HG03196 (cell line): ENCODE data around the gene ZNF552.
"Not testable (repeated sequence)": the region's sequence is repeated elsewhere in the genome, so short reads cannot be mapped to it uniquely, and the experiment has no call there.

ENCODE experiments used
- ATAC-seq: cut with Tn5 transposase; IDR thresholded peaks from one replicate; pipeline ENCODE4 v1.9.1; 2021; ENCODE audit not compliant: unreplicated experiment

Gene ZNF552

DNA sequence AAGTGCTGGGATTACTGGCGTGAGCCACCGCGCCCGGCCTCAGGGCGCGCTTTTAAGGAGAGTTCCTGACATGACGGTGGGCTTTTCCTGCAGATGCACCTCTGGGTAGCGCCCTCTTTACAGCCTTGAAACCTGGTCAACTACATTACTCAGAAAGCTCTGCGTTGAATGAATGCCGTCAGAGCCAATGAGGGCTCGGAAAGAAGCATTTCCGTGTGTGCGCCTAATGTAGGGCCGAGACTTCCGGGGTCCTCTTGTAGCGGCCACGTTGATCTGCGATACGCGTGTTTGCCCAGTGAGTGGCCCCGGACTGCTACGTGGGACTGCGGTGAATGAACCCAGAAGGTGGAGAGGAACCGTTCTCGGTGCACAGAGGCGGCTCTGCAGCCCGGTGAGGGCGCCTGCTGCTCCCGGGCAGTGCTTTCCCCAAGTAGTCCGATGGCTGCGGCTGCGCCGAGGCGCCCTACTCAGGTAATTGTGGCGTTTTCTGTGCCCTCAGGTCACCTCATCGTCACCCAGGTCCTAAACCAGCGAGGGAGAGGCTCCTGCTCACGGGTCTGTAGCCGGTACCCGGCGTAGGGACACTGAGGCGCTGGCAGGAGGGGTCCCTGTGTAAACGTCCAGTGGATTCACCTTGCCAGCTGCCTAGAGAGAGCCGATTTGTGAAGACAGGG lies 4.9 kb upstream of the ZNF552 start:
- peak; percentile 82 for ATAC-seq

DNA sequence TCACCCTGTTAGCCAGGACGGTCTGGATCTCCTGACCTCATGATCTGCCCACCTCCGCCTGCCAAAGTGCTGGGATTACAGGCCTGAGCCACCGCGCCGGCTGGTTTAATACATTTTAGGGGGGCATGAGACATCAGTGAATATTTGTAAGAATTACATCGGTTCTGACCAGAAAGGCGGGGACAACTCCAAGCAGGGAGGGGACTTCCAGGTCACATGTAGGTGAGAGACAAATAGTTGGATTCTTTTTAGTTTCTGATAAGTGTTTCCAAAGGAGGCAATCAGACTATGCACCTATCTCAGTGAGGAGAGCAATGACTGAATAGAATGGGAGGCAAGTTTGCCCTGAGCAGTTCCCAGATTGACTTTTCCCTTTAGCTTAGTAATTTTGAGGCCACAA lies 3.7 kb upstream of the ZNF552 start:
- no peak for ATAC-seq

DNA sequence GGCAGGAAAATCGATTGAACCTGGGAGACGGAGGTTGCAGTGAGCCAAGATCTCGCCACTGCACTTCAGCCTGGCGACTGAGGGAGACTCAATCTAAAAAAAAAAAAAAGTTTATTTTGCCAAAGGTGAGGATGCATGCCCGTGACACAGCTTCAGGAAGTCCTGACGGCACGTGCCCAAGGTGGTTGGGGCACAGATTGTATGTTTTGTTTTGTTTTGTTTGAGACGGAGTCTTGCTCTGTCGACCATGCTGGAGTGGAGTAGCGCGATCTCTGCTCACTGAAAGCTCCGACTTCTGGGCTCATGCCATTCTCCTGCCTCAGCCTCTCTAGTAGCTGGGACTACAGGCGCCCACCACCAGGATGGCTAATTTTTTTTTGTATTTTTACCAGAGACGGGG lies 3.3 kb upstream of the ZNF552 start:
- no peak for ATAC-seq

DNA sequence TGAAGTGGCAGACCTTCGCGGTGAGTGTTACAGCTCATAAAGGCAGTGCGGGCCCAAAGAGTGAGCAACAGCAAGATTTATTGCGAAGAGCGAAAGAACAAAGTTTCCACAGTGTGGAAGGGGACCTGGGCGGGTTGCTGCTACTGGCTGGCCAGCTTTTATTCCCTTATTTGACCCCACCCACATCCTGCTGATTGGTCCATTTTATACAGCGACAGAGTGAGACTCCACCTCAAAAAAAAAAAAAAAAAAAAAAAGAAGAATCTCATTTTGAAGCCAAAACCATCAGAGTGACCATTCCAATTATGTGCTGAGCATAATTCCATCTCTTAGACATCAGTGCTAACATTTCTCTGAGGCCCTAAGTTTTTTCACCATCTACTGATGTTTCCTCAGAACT lies 1.9 kb upstream of the ZNF552 start:
- ATAC-seq = no peak

DNA sequence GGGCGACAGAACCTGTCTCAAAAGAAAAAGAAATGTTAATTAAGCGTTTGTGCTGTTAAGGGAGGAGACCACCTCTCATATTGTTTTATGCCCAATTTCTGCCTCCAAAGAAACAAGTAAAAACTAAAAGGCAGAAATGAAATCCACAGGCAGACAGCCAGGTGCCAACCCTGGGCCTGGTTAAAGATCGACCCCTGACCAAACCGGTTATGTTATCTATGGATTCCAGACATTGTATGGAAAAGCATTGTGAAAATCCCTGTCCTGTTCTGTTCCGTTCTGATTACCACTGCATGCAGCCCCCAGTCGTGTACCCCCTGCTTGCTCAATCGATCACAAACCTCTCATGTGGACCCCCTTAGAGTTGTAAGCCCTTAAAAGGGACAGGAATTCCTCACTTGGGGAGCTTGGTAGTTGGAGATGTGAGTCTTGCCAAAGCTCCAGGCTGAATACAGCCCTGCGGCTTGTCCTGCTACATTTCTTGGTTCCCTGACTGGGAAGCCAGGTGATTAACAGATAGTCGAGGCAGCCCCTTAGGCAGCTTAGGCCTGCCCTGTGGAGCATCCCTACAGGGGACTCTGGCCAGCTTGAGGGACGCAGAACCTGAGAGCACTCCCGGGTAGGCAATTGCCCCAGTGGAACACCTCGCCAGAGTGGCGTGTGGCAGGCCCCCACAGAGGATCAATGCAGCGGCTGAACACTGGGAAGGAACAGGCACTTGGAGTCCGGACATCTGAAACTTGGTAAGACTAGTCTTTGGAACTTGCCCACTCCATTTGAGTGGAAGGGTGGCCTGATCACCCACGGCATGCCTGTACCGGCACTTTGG lies 748 bp upstream of the ZNF552 start:
- no peak for ATAC-seq

DNA sequence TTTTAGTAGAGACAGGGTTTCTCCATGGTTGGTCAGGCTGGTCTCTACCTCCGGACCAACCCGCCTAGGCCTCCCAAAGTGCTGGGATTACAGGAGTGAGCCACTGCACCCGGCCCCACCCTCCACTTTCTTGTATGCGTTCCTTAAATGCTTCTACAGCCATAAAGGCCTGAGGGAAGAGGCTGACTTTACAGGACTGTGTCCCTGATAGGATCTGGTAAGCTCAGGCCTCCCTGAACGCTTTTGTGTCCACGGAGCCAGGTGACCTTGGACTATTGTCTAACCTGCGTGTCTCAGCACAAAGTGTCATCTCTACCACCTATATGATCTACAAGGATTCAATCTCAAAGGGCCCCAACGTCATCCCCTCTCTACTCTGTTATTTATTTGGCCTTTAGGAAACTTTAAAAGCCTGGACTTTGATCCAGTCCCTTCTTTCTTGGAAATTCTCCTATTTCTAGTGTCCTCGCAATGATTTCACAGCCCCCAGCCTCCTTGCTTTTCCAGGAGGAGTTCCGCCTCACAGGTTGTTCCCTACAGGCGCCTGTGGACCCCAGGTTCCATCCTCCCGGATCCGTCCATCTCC lies 701 bp downstream of the ZNF552 start:
- no peak for ATAC-seq

DNA sequence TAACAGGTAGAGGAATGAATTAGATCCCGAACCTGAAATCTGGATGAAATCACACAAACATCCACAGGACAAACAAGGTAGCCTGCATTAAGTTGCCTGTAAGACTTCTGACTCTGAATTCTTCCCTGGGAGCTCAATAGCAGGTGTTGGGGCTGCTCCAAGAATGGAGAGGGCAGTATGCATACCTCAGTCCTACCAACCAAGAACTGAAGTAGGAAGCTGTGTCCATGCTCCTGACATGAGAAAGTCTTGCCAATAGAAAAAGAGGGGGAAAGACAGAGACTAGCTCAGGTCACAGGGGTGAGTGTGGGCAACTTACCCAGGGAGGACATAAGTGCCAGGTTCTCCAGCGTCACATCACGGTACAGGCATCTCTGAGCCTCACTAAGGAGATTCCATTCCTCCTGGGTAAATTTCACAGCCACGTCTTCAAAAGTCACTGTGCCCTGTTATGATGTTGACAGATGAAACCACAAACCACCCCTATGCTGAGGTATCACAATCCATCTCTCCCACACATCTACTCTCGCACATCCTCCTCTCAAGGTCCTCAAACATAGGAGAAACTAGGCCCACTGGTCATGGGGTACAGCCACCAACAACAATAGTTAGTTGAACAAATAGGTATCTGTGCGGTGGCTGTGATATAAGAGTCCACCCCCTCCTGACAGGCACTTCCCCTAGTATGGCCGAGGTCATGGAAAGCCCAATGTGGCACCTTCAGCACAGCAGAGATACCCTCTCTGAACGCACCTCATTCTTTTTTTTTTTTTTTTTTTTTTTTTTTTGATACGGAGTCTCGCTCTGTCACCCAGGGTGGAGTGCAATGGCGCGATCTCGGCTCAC lies 1.5 kb downstream of the ZNF552 start:
- ATAC-seq = not testable (repeated sequence)

DNA sequence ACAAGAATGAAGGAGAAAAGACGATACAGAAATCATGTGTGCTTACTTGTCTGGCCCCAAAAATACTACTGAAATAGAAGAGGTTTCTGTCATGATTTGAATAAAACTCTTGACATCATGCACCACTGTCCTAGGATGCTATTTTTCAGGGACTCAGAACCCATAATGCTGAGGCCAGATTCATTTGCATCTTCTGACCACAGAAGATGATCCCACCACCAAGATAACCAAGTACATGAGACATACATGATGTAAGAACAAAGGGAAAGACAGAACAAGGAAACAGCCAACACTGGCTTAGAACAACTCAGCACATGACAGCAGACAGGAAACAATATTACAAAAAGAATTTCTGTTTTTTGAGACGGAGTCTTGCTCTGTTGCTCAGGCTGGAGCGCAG lies 2.5 kb downstream of the ZNF552 start:
- no peak for ATAC-seq

DNA sequence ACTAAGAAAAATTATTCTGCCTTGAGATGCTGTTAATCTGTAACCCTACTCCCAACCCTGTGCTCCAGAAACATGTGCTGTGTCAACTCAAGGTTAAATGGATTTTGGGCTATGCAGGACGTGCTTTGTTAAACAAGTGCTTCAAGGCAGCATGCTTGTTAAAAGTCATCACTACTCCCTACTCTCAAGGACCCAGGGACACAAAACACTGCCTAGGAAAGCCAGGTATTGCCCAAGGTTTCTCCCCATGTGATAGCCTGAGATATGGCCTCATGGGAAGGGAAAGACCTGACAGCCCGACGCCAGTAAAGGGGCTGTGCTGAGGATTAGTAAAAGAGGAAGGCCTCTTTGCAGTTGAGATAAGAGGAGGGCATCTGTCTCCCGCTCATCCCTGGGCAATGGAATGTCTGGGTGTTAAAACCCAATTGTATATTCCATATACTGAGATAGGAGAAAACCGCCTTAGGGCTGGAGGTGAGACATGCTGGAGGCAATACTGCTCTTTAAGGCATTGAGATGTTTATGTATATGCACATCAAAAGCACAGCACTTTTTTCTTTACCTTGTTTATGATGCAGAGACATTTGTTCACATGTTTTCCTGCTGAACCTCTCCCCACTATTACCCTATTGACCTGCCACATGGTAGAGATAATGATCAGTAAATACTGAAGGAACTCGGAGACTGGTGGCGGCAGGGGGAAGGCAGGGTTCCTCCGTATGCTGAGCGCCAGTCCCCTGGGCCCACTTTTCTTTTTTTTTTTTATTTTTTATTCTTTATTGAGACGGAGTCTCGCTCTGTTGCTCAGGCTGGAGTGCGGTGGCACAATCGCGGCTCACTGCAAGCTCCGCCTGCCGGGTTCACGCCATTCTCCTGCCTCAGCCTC lies 4.1 kb downstream of the ZNF552 start:
- not testable (repeated sequence) for ATAC-seq

DNA sequence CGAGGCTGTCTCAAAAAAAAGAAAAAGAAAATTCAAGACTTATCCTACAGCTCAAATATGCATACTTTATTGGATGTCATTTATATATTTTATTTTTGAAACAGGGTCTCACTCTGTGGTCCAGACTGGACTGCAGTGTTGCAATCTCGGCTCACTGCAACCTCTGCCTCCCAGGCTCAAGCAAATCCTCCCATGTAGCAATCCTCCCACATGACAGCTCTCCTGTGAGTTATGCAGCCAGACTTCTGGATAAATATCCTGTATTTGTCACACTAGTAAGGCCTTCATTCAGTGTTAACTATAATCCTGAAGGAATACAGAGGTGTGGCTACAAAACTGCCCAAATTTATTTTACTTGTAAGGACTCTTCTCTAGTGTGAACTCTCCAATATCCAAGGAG lies 7.2 kb downstream of the ZNF552 start:
- ATAC-seq = no peak

DNA sequence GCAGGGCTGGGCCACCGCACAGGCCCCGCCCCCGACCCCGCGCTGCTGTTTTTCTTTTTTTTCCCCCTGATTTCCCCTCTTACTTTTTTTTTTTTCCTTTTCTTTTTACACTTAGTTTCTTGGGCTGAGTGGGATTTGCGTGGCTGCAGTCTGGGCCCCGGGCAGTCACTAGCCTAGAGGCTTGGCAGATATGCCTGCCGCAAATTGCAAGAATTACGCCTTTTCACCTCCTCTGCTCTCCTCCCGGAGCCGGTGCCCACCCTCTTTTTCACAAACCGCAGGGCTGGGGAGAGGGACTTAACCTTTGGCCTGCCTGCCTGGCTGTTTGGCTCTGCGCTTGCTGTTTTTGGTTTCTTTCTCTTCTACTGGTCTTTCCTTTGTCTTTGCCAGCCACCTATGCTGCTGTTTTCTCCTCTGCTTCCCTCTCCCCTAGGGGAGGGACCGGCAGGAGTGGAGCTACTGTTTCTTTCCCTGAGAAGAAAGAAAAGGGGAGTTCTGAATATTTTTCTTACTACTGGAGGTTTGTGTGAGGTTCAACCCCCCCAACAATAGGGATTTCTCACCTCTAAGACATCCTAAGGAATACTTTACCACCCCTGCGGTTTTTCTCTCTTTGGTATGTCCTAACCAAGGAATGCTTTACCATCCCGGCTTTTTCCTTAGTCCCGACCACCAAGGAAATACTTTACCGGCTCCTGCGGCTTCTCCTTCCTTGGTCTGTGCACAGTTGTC lies 11.0 kb downstream of the ZNF552 start:
- ATAC-seq = no peak

DNA sequence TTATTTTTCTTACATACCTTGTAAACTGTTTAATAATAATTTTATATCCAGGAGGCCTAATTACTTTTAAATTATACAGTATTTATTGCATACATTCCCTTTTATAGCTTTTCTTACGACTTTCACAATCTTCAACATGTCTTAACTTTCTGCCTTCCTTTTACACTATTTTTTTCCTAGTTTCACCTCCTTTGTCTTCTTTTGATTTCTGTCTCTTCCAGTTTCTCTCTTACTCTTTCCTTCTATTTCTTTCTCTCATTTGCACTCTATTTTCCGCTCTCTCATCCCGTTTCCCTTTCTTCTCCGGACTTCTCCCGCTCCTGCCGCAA lies 11.5 kb downstream of the ZNF552 start:
- ATAC-seq = no peak

DNA sequence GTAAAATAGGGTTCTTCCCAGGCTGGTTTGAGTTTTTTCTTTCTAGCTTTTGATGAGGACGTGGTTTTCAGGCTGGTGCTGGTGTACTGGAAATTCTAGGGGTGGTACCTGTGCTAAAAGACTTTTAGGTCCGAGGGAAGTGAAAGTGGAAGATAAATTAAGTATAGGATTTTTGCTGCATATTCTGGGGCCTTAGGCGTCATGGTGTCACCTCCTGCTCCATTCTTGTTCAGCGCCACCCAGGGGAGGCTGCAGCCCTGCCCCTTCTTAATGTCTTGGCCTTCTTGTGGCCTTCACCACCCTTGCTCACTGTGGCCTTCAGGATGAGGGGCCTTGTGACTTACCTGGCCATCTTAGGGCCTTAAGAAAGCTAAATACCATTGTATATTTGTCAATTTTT lies 12.4 kb downstream of the ZNF552 start:
- no peak for ATAC-seq

DNA sequence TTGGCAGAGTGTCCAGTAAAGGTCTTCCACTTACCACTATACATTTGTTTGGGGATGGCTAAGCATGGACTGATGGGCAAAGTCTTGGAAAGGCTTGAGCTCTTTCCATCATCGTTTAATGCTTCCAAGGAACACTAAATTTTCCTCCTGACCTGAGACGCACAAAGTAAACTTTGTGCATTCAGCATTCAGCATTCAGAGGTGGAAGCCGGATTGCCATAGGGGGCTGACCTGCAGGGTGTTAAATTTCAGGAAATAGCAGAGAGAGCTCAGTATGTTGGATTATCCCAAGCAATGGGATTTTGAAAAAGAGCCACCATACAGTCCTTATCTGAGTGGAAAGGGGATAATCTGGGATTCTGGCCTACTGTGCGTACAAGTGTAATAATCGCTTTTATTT lies 14.0 kb downstream of the ZNF552 start:
- ATAC-seq = no peak

DNA sequence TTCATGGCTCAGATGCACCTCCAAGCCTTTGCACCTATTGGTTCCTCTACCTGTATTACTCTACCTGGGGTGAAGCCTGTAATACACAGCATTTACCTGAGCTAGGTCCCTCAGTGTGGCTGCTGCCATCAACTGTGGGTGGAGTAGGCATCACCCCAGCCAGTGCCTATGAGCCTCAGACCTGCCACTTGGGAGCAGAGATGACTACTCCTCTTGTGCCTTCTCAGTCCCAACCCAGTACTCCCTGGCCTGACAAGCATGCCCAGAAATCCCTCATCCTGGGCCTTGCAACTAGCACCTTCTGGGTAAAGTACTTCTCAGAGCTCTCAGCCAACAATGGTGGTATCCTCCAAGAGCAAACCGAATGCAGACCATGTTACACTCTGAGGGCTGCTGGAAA lies 18.1 kb downstream of the ZNF552 start:
- ATAC-seq = not testable (repeated sequence)

DNA sequence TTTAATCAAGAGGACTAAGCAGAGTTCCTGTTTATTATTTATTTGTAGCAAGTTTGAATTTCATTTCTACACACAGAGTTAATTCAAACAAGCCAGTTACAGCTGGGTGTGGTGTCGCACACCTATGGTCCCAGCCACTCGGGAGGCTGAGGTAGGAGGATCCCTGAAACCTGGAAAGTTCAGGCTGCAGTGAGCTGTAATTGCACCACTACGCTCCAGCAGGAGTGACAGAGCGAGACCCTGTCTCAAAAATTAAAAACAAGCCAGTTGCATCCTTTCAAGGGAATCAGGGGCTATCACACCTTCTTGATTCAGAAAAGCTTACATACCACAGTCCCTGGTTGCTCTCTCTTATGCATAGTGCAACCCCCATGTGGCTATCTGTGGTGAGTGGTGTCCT lies 25.4 kb downstream of the ZNF552 start:
- ATAC-seq = no peak

DNA sequence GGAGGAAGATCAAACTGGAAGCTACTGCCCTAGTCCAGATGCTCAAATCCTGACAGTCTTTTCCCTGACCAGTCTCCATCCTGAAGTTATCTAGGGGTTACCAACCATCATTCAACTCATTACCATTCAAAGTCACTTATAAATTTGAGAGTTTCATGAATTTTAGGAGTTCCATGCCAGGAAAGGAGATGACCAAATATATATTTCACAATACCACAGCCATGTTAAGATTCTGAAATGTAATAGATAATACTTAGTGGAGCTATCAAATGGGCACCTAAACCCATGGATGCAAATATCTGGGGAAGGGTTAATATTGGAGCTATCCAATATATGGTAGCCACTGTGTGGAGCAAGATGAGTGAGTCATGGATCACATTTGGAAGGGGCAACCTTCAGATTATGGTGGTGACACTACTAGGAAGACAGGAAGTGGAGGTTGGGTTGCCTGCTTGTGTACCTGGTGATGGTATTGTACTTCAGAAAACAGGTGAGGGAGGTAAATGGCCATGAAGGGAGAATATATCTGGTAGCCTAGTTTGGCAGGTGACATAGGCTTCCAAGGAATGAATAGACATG lies 26.5 kb downstream of the ZNF552 start:
- ATAC-seq = no peak

DNA sequence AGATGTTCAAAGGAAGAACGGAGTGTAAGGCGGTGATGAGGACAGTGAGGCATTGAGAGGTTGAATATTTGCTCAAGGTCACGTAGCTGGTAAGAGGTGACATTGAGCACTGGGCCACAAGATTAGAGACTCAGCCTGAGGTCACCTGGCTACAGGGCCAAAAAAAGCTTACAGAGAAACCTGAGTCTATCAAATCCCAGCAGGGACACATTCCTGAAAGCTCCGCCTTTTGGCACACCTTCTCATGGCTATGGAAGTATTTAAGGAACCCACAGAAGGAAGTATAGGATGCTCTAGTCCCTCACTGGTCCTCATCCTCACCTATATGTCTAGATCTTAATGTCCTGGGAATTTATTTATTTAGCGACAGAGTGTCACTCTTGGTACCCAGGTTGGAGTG lies 27.8 kb downstream of the ZNF552 start:
- ATAC-seq = no peak

DNA sequence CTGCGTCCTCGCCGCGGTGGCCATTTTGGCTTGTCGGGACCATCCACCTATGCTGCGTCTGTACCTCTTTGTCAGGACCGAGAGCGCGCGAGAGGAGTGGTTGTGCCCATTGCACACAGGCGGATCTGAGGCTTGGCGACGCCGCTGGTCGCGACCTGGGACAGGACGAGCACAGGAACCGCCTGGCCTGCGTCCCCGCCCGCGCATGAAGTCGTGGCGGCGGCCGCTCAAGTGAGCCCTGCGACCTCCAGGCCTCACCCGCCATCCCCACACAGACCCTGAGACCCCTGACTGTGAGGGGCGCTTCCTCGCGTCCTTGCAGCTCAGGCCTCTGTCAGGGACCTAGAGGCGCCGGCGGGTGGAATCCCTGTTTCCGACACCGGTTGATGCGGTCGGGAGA lies 28.4 kb downstream of the ZNF552 start:
- no peak for ATAC-seq
